KMS-11 (cell line): Measurements from ENCODE around the gene ANGEL1.

Source experiments
- H2AFZ ChIP-seq: fragments of 200-600 bp; sonication (generic); 2 replicates; pipeline ENCODE4 v1.6.1; 2016; ENCODE audit warnings: antibody characterized with exemption, mixed run types, low read depth
- H3K27ac ChIP-seq: fragments of 200-600 bp; sonication (generic); 2 replicates; pipeline ENCODE4 v1.6.1; 2016; ENCODE audit warnings: mild to moderate bottlenecking, mixed run types
- H3K27me3 ChIP-seq: fragments of 200-600 bp; sonication (generic); 2 replicates; pipeline ENCODE4 v1.6.1; 2017; ENCODE audit warnings: mild to moderate bottlenecking, low read depth, mixed run types, moderate library complexity; ENCODE audit not compliant: insufficient read depth
- H3K36me3 ChIP-seq: fragments of 200-600 bp; sonication (generic); 2 replicates; pipeline ENCODE4 v1.6.1; 2017; ENCODE audit warnings: mild to moderate bottlenecking, mixed run types; ENCODE audit not compliant: insufficient read depth
- H3K4me1 ChIP-seq: fragments of 200-600 bp; sonication (generic); 2 replicates; pipeline ENCODE4 v1.6.1; 2016; ENCODE audit warnings: mild to moderate bottlenecking, low read depth, mixed run types; ENCODE audit not compliant: poor library complexity, severe bottlenecking
- H3K4me2 ChIP-seq: fragments of 200-600 bp; sonication (generic); 2 replicates; pipeline ENCODE4 v1.7.0; 2016; ENCODE audit warnings: mild to moderate bottlenecking, mixed run types
- H3K4me3 ChIP-seq: fragments of 200-600 bp; sonication (generic); IDR thresholded peaks from 2 replicates; pipeline ENCODE4 v1.6.1; 2017; ENCODE audit warnings: low read depth, low read length, mixed read lengths; ENCODE audit not compliant: insufficient read depth
- H3K79me2 ChIP-seq: fragments of 200-600 bp; sonication (generic); 2 replicates; pipeline ENCODE4 v1.6.1; 2016; ENCODE audit warnings: low read depth, mixed run types; ENCODE audit not compliant: insufficient read depth
- H3K9ac ChIP-seq: fragments of 200-600 bp; sonication (generic); 2 replicates; pipeline ENCODE4 v1.6.1; 2016; ENCODE audit warnings: mild to moderate bottlenecking, mixed run types
- H4K20me1 ChIP-seq: fragments of 200-600 bp; sonication (generic); 2 replicates; pipeline ENCODE4 v1.6.1; 2016; ENCODE audit warnings: mild to moderate bottlenecking, mixed run types; ENCODE audit not compliant: insufficient read depth
- TF ChIP-seq, protein P1 (sequence below): fragments of 200-600 bp; sonication (generic); conservative IDR thresholded peaks from 2 replicates; pipeline ENCODE4 v1.6.1; 2017; ENCODE audit warnings: low read depth, mild to moderate bottlenecking, antibody characterized with exemption, low read length, moderate library complexity, mixed read lengths

ANGEL1 gene

DNA sequence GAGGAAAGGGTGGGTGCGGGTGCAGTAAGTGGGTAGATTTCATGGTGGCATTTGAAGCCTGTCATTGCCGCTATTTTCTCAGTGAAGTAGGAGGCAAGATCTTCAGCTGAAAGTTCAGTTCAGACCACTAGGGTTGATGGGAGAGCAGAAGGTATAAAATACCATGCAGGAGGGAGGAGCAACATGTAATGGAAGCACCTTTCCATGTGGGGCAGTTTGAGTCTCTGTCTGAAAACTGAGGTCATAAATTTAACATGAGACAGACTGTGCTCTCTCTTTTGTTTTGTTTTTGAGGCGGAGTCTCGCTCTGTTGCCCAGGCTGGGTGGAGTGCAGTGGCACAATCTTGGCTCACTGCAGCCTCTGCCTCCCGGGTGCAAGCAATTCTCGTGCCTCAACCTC is 36.2 kb upstream of the ANGEL1 start:
- Histone ChIP-seq H3K9ac (no peak overlapping the region), H3K27ac (no peak overlapping the region), H2AFZ (no peak overlapping the region), H3K27me3 (no peaks in the 10 kb centered on the region), H4K20me1 (no peaks in the 10 kb centered on the region), H3K36me3 (no peaks in the 10 kb centered on the region), H3K4me1 (no peaks in the 10 kb centered on the region), H3K4me2 (no peak overlapping the region), H3K4me3 (no peak overlapping the region), H3K79me2 (no peaks in the 10 kb centered on the region)
- TF ChIP-seq, protein P1, sequence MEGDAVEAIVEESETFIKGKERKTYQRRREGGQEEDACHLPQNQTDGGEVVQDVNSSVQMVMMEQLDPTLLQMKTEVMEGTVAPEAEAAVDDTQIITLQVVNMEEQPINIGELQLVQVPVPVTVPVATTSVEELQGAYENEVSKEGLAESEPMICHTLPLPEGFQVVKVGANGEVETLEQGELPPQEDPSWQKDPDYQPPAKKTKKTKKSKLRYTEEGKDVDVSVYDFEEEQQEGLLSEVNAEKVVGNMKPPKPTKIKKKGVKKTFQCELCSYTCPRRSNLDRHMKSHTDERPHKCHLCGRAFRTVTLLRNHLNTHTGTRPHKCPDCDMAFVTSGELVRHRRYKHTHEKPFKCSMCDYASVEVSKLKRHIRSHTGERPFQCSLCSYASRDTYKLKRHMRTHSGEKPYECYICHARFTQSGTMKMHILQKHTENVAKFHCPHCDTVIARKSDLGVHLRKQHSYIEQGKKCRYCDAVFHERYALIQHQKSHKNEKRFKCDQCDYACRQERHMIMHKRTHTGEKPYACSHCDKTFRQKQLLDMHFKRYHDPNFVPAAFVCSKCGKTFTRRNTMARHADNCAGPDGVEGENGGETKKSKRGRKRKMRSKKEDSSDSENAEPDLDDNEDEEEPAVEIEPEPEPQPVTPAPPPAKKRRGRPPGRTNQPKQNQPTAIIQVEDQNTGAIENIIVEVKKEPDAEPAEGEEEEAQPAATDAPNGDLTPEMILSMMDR, result no peak

GRCh38 chr14:76846331-76847047 is 33.8 kb upstream of the ANGEL1 start:
- Histone ChIP-seq H2AFZ (no peak overlapping the region), H4K20me1 (no peaks in the 10 kb centered on the region), H3K9ac (no peak overlapping the region), H3K4me1 (no peaks in the 10 kb centered on the region), H3K36me3 (no peaks in the 10 kb centered on the region), H3K4me2 (no peak overlapping the region), H3K27me3 (no peaks in the 10 kb centered on the region), H3K79me2 (no peaks in the 10 kb centered on the region), H3K27ac (no peak overlapping the region), H3K4me3 (no peak overlapping the region)
- TF ChIP-seq, protein P1, result no peak

DNA sequence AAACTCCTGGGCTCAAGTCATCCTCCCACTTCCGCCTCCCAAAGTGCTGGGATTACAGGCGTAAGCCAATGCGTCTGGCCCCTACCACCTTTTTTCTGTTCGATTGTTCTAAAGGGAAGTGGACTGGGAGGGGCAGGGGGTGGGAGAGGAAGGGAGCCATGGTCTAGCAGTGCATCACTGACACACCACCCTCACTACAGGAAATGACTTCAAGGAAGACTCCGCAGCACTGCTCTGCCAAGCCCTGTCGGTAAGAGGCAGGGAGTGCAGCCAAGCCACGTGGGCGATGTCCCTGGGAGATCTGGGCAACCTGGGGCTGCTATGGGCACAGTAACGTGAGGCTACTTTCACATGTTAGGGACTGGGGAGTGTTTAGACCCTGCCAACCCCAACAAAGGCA is 31.5 kb upstream of the ANGEL1 start:
- Histone ChIP-seq H3K27ac (no peak overlapping the region), H2AFZ (no peak overlapping the region), H3K27me3 (no peaks in the 10 kb centered on the region), H3K4me2 (no peak overlapping the region), H3K4me1 (no peaks in the 10 kb centered on the region), H4K20me1 (no peaks in the 10 kb centered on the region), H3K9ac (no peak overlapping the region), H3K36me3 (no peaks in the 10 kb centered on the region), H3K4me3 (no peak overlapping the region), H3K79me2 (no peaks in the 10 kb centered on the region)
- TF ChIP-seq, protein P1, result no peak

DNA sequence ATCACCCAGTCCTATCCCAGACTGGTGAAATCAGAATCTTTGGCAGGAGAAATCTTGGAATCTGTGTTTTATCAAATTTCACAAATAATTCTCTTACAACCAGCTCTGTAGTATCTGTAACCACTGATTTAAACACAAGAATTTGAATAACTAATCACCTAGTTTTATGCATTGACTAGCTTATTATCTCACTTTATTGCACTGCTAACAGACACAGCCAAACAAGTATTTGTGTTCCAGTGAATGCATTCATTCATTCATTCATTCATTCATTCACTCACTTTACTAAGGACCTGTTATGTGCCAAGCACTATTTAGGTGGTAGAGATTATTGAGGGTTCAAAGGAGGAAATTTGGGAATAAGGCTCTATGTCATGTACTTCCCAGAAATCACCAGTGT is 29.7 kb upstream of the ANGEL1 start:
- H3K36me3 ChIP-seq, result no peaks in the 10 kb centered on the region
- H3K27me3 ChIP-seq, result no peaks in the 10 kb centered on the region
- no peaks in the 10 kb centered on the region for H3K4me1 ChIP-seq
- no peak overlapping the region for H2AFZ ChIP-seq
- no peak overlapping the region for H3K4me2 ChIP-seq
- H3K27ac ChIP-seq, result no peak overlapping the region
- no peaks in the 10 kb centered on the region for H4K20me1 ChIP-seq
- TF ChIP-seq, protein P1, result no peak
- no peak overlapping the region for H3K9ac ChIP-seq
- H3K4me3 ChIP-seq, result no peak overlapping the region
- H3K79me2 ChIP-seq, result no peaks in the 10 kb centered on the region
